ENCODE measurements around the gene STAT4.

GRCh38 chr2:191167766-191168165 lies 17.0 kb upstream of the STAT4 start:
- no peak for TF ChIP-seq CTCF (IDR thresholded peaks at IDR 0.05; ENCODE audit: low read depth, low read length, poor library complexity, severe bottlenecking)
- TF ChIP-seq EZH2phosphoT487 (IDR thresholded peaks at IDR 0.05; ENCODE audit: borderline replicate concordance, low read length) = no peak
